ENCODE measurements around the gene MINDY1. TPM values are rescaled to one million over a fixed set of nuclear protein-coding genes. Genes with fewer than 3 reads are reported as not detected.

Gene MINDY1
- polyA plus RNA-seq, 1 experiment, result 13.0 TPM

GRCh38 chr1:150971583-150972416 is 34.9 kb downstream of the MINDY1 start:
- no peaks in the 10 kb centered on the region for H3K27me3 ChIP-seq (ENCODE audit: control insufficient read depth, insufficient read depth, low read length)
- TF ChIP-seq, protein P1, sequence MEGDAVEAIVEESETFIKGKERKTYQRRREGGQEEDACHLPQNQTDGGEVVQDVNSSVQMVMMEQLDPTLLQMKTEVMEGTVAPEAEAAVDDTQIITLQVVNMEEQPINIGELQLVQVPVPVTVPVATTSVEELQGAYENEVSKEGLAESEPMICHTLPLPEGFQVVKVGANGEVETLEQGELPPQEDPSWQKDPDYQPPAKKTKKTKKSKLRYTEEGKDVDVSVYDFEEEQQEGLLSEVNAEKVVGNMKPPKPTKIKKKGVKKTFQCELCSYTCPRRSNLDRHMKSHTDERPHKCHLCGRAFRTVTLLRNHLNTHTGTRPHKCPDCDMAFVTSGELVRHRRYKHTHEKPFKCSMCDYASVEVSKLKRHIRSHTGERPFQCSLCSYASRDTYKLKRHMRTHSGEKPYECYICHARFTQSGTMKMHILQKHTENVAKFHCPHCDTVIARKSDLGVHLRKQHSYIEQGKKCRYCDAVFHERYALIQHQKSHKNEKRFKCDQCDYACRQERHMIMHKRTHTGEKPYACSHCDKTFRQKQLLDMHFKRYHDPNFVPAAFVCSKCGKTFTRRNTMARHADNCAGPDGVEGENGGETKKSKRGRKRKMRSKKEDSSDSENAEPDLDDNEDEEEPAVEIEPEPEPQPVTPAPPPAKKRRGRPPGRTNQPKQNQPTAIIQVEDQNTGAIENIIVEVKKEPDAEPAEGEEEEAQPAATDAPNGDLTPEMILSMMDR (IDR thresholded peaks at IDR 0.05; ENCODE audit: insufficient read depth, low read depth, low read length), result 0 out of 2 replicates have a peak, but pooled peaks have one; percentile 7
- CTCF ChIA-PET, result interaction anchor here (0.8 to 16.5 kb wide), 7 partner anchors 8 to 33 kb away, joined by 3 to 217 read pairs (median 4); partner anchors contain the start of gene ANXA9
- POLR2A ChIA-PET, result no interaction called here
- H3K4me3 ChIP-seq (ENCODE audit: low read depth, low read length), result no peak overlapping the region
- no peak for DNase-seq (ENCODE audit: low read depth)
- peaks cover 17% of the 10 kb centered on the region for H3K36me3 ChIP-seq (ENCODE audit: control insufficient read depth, insufficient read depth, low read length)

- CTCF ChIA-PET, result interaction anchor here (0.6 to 3.3 kb wide), 7 partner anchors 9 to 102 kb away, joined by 3 to 13 read pairs (median 4); partner anchors contain the start of gene ANXA9
- POLR2A ChIA-PET, result interaction anchor here (0.5 to 0.6 kb wide), 2 partner anchors 23 to 73 kb away, joined by 5 to 9 read pairs; no protein-coding TSS in a partner anchor
- Histone ChIP-seq H3K4me3 (ENCODE audit: low read depth, low read length) (no peak overlapping the region), H3K27me3 (ENCODE audit: control insufficient read depth, insufficient read depth, low read length) (no peaks in the 10 kb centered on the region), H3K36me3 (ENCODE audit: control insufficient read depth, insufficient read depth, low read length) (peaks cover 23% of the 10 kb centered on the region)
- DNase-seq (ENCODE audit: low read depth), result no peak
- TF ChIP-seq, protein P1 (IDR thresholded peaks at IDR 0.05; ENCODE audit: insufficient read depth, low read depth, low read length), result no peak
Observed at GRCh38 chr1:150970808-150971582, 35.7 kb downstream of the MINDY1 start.

GRCh38 chr1:150969626-150970025 is 37.1 kb downstream of the MINDY1 start:
- DNase-seq (ENCODE audit: low read depth), result no peak
- Histone ChIP-seq H3K4me3 (ENCODE audit: low read depth, low read length) (no peak overlapping the region), H3K36me3 (ENCODE audit: control insufficient read depth, insufficient read depth, low read length) (peaks cover 30% of the 10 kb centered on the region), H3K27me3 (ENCODE audit: control insufficient read depth, insufficient read depth, low read length) (no peaks in the 10 kb centered on the region)
- CTCF ChIA-PET, result interaction anchor here (1.3 to 3.3 kb wide), 2 partner anchors 11 to 27 kb away, joined by 4 to 13 read pairs; no protein-coding TSS in a partner anchor
- POLR2A ChIA-PET, result no interaction called here
- TF ChIP-seq, protein P1 (IDR thresholded peaks at IDR 0.05; ENCODE audit: insufficient read depth, low read depth, low read length), result no peak

- H3K36me3 ChIP-seq (ENCODE audit: control insufficient read depth, insufficient read depth, low read length), result peaks cover 36% of the 10 kb centered on the region
- CTCF ChIA-PET, result interaction anchor here (3.3 kb wide), 1 partner anchor 12 kb away, joined by 13 read pairs; no protein-coding TSS in a partner anchor
- POLR2A ChIA-PET, result no interaction called here
- H3K27me3 ChIP-seq (ENCODE audit: control insufficient read depth, insufficient read depth, low read length), result no peaks in the 10 kb centered on the region
- TF ChIP-seq, protein P1 (IDR thresholded peaks at IDR 0.05; ENCODE audit: insufficient read depth, low read depth, low read length), result no peak
- no peak for DNase-seq (ENCODE audit: low read depth)
- no peak overlapping the region for H3K4me3 ChIP-seq (ENCODE audit: low read depth, low read length)
Observed at GRCh38 chr1:150968491-150968890, 38.2 kb downstream of the MINDY1 start.

- POLR2A ChIA-PET, result no interaction called here
- peaks cover 38% of the 10 kb centered on the region for H3K36me3 ChIP-seq (ENCODE audit: control insufficient read depth, insufficient read depth, low read length)
- no peaks in the 10 kb centered on the region for H3K27me3 ChIP-seq (ENCODE audit: control insufficient read depth, insufficient read depth, low read length)
- TF ChIP-seq, protein P1 (IDR thresholded peaks at IDR 0.05; ENCODE audit: insufficient read depth, low read depth, low read length), result no peak
- DNase-seq (ENCODE audit: low read depth), result no peak
- CTCF ChIA-PET, result no interaction called here
- no peak overlapping the region for H3K4me3 ChIP-seq (ENCODE audit: low read depth, low read length)
Observed at GRCh38 chr1:150967936-150968335, 38.8 kb downstream of the MINDY1 start.
